Mammary microvascular endothelial cell (primary cell): ENCODE data around the gene CCDC47. TPM values are rescaled to one million over a fixed set of nuclear protein-coding genes. Genes with fewer than 3 reads are reported as not detected.

Experiments used
- total RNA-seq: library from RNA; depleted of rRNA; stranded (reverse); fragments of >200 nt; gene quantifications from 2 replicates; pipeline ENCODE4 v1.2.3, GENCODE V29; 2015

Gene CCDC47
- total RNA-seq = 33.8 and 35.8 TPM in 2 replicates

GRCh38 chr17:63773272-63774140 lies at the start of gene CCDC47:
Gene CCDC47, minus strand, starts transcription at chr17:63773597. Its CDS starts 7,422 bp downstream, at chr17:63766175.

GRCh38 chr17:63774141-63774968 lies 958 bp upstream of the CCDC47 start, which contains the start of gene DDX42:
Gene DDX42, plus strand, starts transcription at chr17:63774170. Its CDS starts 12,880 bp downstream, at chr17:63787050.

GRCh38 chr17:63741408-63742173 lies 31.8 kb downstream of the CCDC47 start, which contains the start of gene STRADA:
Gene STRADA, minus strand, starts transcription at chr17:63741799. Its CDS starts 13,430 bp downstream, at chr17:63728369.

GRCh38 chr17:63699638-63700527 lies 73.5 kb downstream of the CCDC47 start, which contains the start of gene LIMD2:
Gene LIMD2, minus strand, starts transcription at chr17:63700125. Its CDS starts 827 bp downstream, at chr17:63699298.

Other genes starting within 250 kb of the CCDC47 start
- gene DCAF7, start 223.1 kb downstream of the CCDC47 start, total RNA-seq = 41.3 and 43.4 TPM in 2 replicates
- 26.3 and 31.8 TPM in 2 replicates for gene TACO1, start 172.7 kb downstream of the CCDC47 start, total RNA-seq
- 48.4 and 57.5 TPM in 2 replicates for gene MAP3K3, start 151.2 kb downstream of the CCDC47 start, total RNA-seq
- 30.8 and 53.5 TPM in 2 replicates for gene LIMD2, start 73.5 kb downstream of the CCDC47 start, total RNA-seq
- gene STRADA, start 31.8 kb downstream of the CCDC47 start, total RNA-seq = 21.0 and 23.1 TPM in 2 replicates
- 33.0 and 35.4 TPM in 2 replicates for gene DDX42, start 573 bp upstream of the CCDC47 start, total RNA-seq
- 80.3 and 89.9 TPM in 2 replicates for gene PSMC5, start 53.8 kb upstream of the CCDC47 start, total RNA-seq
- gene FTSJ3, start 54.1 kb upstream of the CCDC47 start, total RNA-seq = 44.4 and 57.3 TPM in 2 replicates
- 72.2 and 84.7 TPM in 2 replicates for gene SMARCD2, start 69.1 kb upstream of the CCDC47 start, total RNA-seq
- not detected in 2 replicates for gene CSH2, start 100.1 kb upstream of the CCDC47 start, total RNA-seq
- not detected in 2 replicates for gene GH2, start 108.3 kb upstream of the CCDC47 start, total RNA-seq
- gene CSH1, start 123.0 kb upstream of the CCDC47 start, total RNA-seq = not detected in 2 replicates
- not detected in 2 replicates for gene CSHL1, start 137.7 kb upstream of the CCDC47 start, total RNA-seq
- gene GH1, start 145.2 kb upstream of the CCDC47 start, total RNA-seq = not detected in 2 replicates
- gene CD79B, start 158.7 kb upstream of the CCDC47 start, total RNA-seq = 2.9 and 4.5 TPM in 2 replicates
- gene SCN4A, start 199.3 kb upstream of the CCDC47 start, total RNA-seq = 0.34 TPM in 1 of 2 replicates, not detected in the other
- 0.27 TPM in 1 of 2 replicates, not detected in the other for gene PRR29, start 224.8 kb upstream of the CCDC47 start, total RNA-seq
- 1,396 and 1,507 TPM in 2 replicates for gene ICAM2, start 247.0 kb upstream of the CCDC47 start, total RNA-seq